Transverse colon (tissue), 4 donors: Measurements from ENCODE around the gene JAKMIP1.

Experiments used
- EP300 ChIP-seq: sonication (generic); formaldehyde crosslinking; IDR thresholded peaks from one replicate; pipeline ENCODE4 v1.6.1; 2017; ENCODE audit warnings: antibody characterized with exemption, low read depth
- POLR2A ChIP-seq: fragments of 450-650 bp; IDR thresholded peaks from one replicate; pipeline ENCODE4 v1.6.1; 2016; ENCODE audit warnings: antibody characterized with exemption, mild to moderate bottlenecking, moderate library complexity
- POLR2AphosphoS5 ChIP-seq, 3 donors: sonication (generic); formaldehyde crosslinking; IDR thresholded peaks; one replicate each; pipeline ENCODE4 v1.6.1; 2016; ENCODE audit warnings: antibody characterized with exemption in 3 of 3
- TF ChIP-seq, protein P1 (sequence below), 5 experiments: fragments of 200-600 bp in 3 of 5; fragments of 450-650 bp in 2 of 5; sonication (generic) in 3 of 5; IDR thresholded peaks; 1 replicate in 2 of 5; 2 replicates in 3 of 5; pipeline ENCODE4 v1.5.1; 2016 to 2017; ENCODE audit warnings: antibody characterized with exemption in 5 of 5, inconsistent platforms in 3 of 5, mild to moderate bottlenecking in 2 of 5, moderate library complexity in 1 of 5

DNA sequence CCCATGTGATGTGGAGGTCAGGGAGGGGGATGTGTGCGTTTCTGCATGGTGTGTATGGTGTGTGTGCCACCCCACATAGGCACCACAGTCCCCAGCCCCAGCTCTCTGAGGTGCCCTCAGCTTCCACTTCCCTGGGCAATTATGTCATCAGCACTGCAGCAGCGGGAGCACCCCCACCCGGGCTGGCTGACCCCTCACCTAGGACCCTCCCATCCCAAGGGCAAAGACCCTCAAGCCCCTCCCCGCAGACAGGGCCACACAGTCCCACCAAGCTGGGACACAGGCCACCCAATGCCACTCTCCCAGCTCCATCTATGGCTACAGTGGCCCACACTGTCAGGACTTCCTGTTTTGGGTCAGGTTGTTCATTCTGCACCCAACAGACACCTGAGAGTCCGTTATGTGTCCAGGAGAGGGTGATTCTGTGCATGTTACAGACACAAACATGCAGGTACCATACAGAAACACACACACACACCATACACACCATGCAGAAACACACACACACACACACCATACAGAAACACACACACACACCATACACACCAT is 75.2 kb downstream of the JAKMIP1 start:
- TF ChIP-seq POLR2AphosphoS5 (IDR thresholded peaks at IDR 0.05) (no peak), POLR2A (no peak), EP300 (no peak)
- TF ChIP-seq, protein P1, sequence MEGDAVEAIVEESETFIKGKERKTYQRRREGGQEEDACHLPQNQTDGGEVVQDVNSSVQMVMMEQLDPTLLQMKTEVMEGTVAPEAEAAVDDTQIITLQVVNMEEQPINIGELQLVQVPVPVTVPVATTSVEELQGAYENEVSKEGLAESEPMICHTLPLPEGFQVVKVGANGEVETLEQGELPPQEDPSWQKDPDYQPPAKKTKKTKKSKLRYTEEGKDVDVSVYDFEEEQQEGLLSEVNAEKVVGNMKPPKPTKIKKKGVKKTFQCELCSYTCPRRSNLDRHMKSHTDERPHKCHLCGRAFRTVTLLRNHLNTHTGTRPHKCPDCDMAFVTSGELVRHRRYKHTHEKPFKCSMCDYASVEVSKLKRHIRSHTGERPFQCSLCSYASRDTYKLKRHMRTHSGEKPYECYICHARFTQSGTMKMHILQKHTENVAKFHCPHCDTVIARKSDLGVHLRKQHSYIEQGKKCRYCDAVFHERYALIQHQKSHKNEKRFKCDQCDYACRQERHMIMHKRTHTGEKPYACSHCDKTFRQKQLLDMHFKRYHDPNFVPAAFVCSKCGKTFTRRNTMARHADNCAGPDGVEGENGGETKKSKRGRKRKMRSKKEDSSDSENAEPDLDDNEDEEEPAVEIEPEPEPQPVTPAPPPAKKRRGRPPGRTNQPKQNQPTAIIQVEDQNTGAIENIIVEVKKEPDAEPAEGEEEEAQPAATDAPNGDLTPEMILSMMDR (IDR thresholded peaks at IDR 0.05): no peak
